Activated CD4-positive, CD25-positive, alpha-beta regulatory T cell treated with anti-CD3 and anti-CD28 coated beads, Interleukin-2, amount 50 U/mL, for 16 hours (primary cell): ENCODE measurements around the gene CPT1A.

ENCODE experiments used
- DNase-seq: peaks from one replicate; pipeline ENCODE4 v3.0.0-alpha.2; 2020; ENCODE audit warnings: low read depth, low spot score

Gene CPT1A

GRCh38 chr11:68854273-68854958 is 12.7 kb upstream of the CPT1A start:
- no peak for DNase-seq

- no peak for DNase-seq
Measured at GRCh38 chr11:68852628-68853027, 10.9 kb upstream of the CPT1A start.

GRCh38 chr11:68848429-68848828 is 6.7 kb upstream of the CPT1A start:
- no peak for DNase-seq

- DNase-seq, result no peak
Measured at GRCh38 chr11:68847395-68847794, 5.7 kb upstream of the CPT1A start.

GRCh38 chr11:68845351-68846002 is 3.8 kb upstream of the CPT1A start:
- DNase-seq, result no peak

- DNase-seq, result no peak
Measured at GRCh38 chr11:68844801-68845200, 3.1 kb upstream of the CPT1A start.

- DNase-seq, result no peak
Measured at GRCh38 chr11:68844376-68844775, 2.7 kb upstream of the CPT1A start.

GRCh38 chr11:68843703-68844312 is 2.1 kb upstream of the CPT1A start:
- peak; percentile 36 for DNase-seq

GRCh38 chr11:68843052-68843561 is 1.4 kb upstream of the CPT1A start:
- no peak for DNase-seq

GRCh38 chr11:68842427-68843051 is 823 bp upstream of the CPT1A start:
- DNase-seq, result no peak

GRCh38 chr11:68840661-68841653 is 759 bp downstream of the CPT1A start:
- no peak for DNase-seq

GRCh38 chr11:68839911-68840641 is 1.6 kb downstream of the CPT1A start:
- no peak for DNase-seq

- peak; percentile 84 for DNase-seq
Measured at GRCh38 chr11:68839054-68839865, 2.5 kb downstream of the CPT1A start.

GRCh38 chr11:68838572-68838964 is 3.1 kb downstream of the CPT1A start:
- DNase-seq, result no peak

- no peak for DNase-seq
Measured at GRCh38 chr11:68837583-68838571, 3.8 kb downstream of the CPT1A start.

- no peak for DNase-seq
Measured at GRCh38 chr11:68835749-68836148, 6.0 kb downstream of the CPT1A start.

GRCh38 chr11:68835328-68835727 is 6.4 kb downstream of the CPT1A start:
- no peak for DNase-seq

GRCh38 chr11:68832476-68833181 is 9.1 kb downstream of the CPT1A start:
- DNase-seq, result no peak
